A673 (cell line): ENCODE results near the gene PFN3. TPM values are rescaled to one million over a fixed set of nuclear protein-coding genes. Genes with fewer than 3 reads are reported as not detected.

Experiments
- BruUV-seq: library from RNA; stranded (reverse); fragments of 400-500 nt; replicated peaks from 2 replicates; lab custom pipeline; 2021; lab: Mats Ljungman, UMichigan
- CTCF ChIA-PET: fragments of 300-600 bp; sonication (Branson Sonifier 250); formaldehyde crosslinking; loops from one replicate; lab custom pipeline; 2022; ENCODE audit warnings: antibody characterized with exemption; lab: Charles Lee
- POLR2A ChIA-PET: fragments of 300-600 bp; sonication (Branson Sonifier 250); formaldehyde crosslinking; loops from one replicate; lab custom pipeline; 2022; ENCODE audit warnings: antibody characterized with exemption; ENCODE audit not compliant: low non-redundant PET; lab: Charles Lee
- DNase-seq: peaks from one replicate; pipeline ENCODE4 v3.0.0-alpha.2; 2015; ENCODE audit warnings: low spot score
- H3K27ac ChIP-seq: fragments of 200-600 bp; sonication (generic); 2 replicates; pipeline ENCODE4 v1.5.1; 2016; ENCODE audit warnings: mixed run types, low read depth, mild to moderate bottlenecking, mixed read lengths, antibody characterized with exemption, low read length; ENCODE audit not compliant: poor library complexity, severe bottlenecking
- H3K27me3 ChIP-seq: fragments of 200-600 bp; sonication (generic); replicated peaks from 2 replicates; pipeline ENCODE4 v1.6.1; 2017; ENCODE audit warnings: mixed run types, low read depth, mild to moderate bottlenecking, mixed read lengths, antibody characterized with exemption, low read length; ENCODE audit not compliant: insufficient read depth, poor library complexity
- H3K36me3 ChIP-seq: fragments of 200-600 bp; sonication (generic); 2 replicates; pipeline ENCODE4 v1.6.1; 2016; ENCODE audit warnings: mixed run types, mild to moderate bottlenecking, mixed read lengths, antibody characterized with exemption, low read length; ENCODE audit not compliant: insufficient read depth, poor library complexity, severe bottlenecking
- H3K4me1 ChIP-seq: fragments of 200-600 bp; sonication (generic); 2 replicates; pipeline ENCODE4 v1.6.1; 2017; ENCODE audit warnings: mixed run types, mild to moderate bottlenecking, mixed read lengths, antibody characterized with exemption, low read length; ENCODE audit not compliant: insufficient read depth, poor library complexity, severe bottlenecking
- H3K4me3 ChIP-seq: fragments of 200-600 bp; sonication (generic); 2 replicates; pipeline ENCODE4 v1.5.1; 2016; ENCODE audit warnings: low read depth, mixed run types, mild to moderate bottlenecking, mixed read lengths, low read length; ENCODE audit not compliant: poor library complexity, severe bottlenecking
- H3K9me3 ChIP-seq: fragments of 200-600 bp; sonication (generic); 2 replicates; pipeline ENCODE4 v1.6.1; 2016; ENCODE audit warnings: mixed run types, low read depth, mild to moderate bottlenecking, mixed read lengths, antibody characterized with exemption, low read length; ENCODE audit not compliant: poor library complexity, severe bottlenecking
- EZH2 ChIP-seq: fragments of 200-600 bp; sonication (generic); IDR thresholded peaks from 2 replicates; pipeline ENCODE4 v1.6.1; 2017; ENCODE audit warnings: borderline replicate concordance, low read depth, mild to moderate bottlenecking, mixed read lengths, antibody characterized with exemption, low read length; ENCODE audit not compliant: poor library complexity, severe bottlenecking
- intact Hi-C: fragments of 100-400 bp; cut with micrococcal nuclease; formaldehyde crosslinking; loops from one replicate; pipeline ENCODE4 v1.10.0; 2022; ENCODE audit not compliant: unreplicated experiment
- total RNA-seq: library from RNA; stranded (reverse); gene quantifications from 2 replicates; pipeline ENCODE4 v1.2.3, GENCODE V29; 2021
- TF ChIP-seq, protein P1 (sequence below): fragments of 300-800, 200-600 bp; sonication (generic); conservative IDR thresholded peaks from 2 replicates; pipeline ENCODE4 v1.5.1; 2017; ENCODE audit warnings: low read depth, mild to moderate bottlenecking, antibody characterized with exemption, low read length, moderate library complexity, mixed read lengths

The PFN3 gene
- total RNA-seq, 1 experiment from 2014 or later: not detected

DNA sequence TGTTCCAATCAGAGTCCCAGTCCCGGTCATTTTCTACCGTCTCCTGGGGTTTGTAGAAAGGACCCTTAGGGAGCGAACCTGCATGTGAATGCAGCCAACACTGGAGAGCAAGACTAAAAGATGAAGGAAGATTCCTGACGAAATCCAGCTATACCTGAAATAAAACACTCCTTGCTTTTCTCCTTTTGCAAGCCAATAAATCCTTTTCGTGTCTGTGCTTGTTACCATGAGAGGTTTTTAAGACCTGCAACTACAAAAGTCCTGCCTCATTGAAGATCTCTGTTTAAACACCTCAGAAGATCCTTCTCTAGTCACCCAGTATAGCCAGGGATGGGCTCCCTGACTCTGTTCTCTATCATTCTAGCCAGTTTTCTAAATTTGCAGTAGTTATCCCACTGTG, 26.2 kb downstream of the PFN3 start:
- BruUV-seq: no TSS peak
- CTCF ChIA-PET: no interaction called here
- Histone ChIP-seq H3K4me1 (no peaks in the 10 kb centered on the region), H3K9me3 (no peaks in the 10 kb centered on the region), H3K36me3 (no peaks in the 10 kb centered on the region), H3K4me3 (no peak overlapping the region), H3K27ac (no peak overlapping the region), H3K27me3 (no peaks in the 10 kb centered on the region)
- POLR2A ChIA-PET: no interaction called here
- TF ChIP-seq, protein P1, sequence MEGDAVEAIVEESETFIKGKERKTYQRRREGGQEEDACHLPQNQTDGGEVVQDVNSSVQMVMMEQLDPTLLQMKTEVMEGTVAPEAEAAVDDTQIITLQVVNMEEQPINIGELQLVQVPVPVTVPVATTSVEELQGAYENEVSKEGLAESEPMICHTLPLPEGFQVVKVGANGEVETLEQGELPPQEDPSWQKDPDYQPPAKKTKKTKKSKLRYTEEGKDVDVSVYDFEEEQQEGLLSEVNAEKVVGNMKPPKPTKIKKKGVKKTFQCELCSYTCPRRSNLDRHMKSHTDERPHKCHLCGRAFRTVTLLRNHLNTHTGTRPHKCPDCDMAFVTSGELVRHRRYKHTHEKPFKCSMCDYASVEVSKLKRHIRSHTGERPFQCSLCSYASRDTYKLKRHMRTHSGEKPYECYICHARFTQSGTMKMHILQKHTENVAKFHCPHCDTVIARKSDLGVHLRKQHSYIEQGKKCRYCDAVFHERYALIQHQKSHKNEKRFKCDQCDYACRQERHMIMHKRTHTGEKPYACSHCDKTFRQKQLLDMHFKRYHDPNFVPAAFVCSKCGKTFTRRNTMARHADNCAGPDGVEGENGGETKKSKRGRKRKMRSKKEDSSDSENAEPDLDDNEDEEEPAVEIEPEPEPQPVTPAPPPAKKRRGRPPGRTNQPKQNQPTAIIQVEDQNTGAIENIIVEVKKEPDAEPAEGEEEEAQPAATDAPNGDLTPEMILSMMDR: no peak
- TF ChIP-seq EZH2: no peak
- DNase-seq: no peak
- intact Hi-C loops: no loop called here

DNA sequence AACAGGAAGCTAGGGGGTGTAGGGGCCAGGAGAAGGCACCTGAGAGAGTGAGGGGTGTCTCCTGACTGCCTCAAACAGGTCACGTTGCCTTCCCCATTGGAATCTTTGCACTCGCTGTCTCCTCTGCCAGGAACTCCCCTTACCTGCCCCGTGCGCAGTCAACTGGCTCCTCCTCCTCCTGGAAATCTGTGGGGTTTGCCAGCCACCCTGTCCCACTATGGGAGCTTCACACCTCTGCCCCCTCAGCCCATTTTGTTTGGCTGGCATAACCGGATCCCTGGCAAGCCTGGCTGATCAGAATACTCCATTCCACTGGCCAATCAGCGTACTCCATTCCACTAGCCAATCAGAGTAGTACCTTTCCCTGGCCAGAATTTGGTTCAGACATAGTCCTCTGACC, 26.7 kb downstream of the PFN3 start:
- Histone ChIP-seq H3K27me3 (no peaks in the 10 kb centered on the region), H3K36me3 (no peaks in the 10 kb centered on the region), H3K4me3 (no peak overlapping the region), H3K4me1 (no peaks in the 10 kb centered on the region), H3K27ac (no peak overlapping the region), H3K9me3 (no peaks in the 10 kb centered on the region)
- no peak for DNase-seq
- CTCF ChIA-PET: no interaction called here
- BruUV-seq: no TSS peak
- intact Hi-C loops: no loop called here
- POLR2A ChIA-PET: no interaction called here
- TF ChIP-seq EZH2: no peak
- TF ChIP-seq, protein P1: no peak

DNA sequence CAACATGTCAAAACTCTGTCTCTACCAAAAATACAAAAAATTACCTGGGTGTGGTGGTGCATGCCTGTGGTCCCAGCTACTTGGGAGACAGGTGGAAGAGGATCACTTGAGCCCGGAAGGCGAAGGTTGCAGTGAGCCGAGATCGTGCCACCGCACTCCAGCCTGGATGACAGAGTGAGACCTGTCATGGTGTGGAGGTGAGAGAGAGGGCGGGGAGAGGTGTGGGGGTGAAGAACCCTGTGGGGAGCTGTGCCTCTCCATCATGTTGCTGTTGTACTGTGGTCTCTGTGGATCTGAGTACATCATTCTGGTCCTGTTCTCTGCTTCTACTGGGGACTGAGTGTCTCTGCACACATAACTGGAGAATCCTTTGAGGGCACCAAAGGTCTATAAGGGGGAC, 27.6 kb downstream of the PFN3 start:
- TF ChIP-seq EZH2: no peak
- TF ChIP-seq, protein P1: no peak
- no TSS peak for BruUV-seq
- Histone ChIP-seq H3K36me3 (no peaks in the 10 kb centered on the region), H3K9me3 (no peaks in the 10 kb centered on the region), H3K27ac (no peak overlapping the region), H3K27me3 (no peaks in the 10 kb centered on the region), H3K4me1 (no peaks in the 10 kb centered on the region), H3K4me3 (no peak overlapping the region)
- intact Hi-C loops: no loop called here
- no peak for DNase-seq
- ChIA-PET POLR2A (interaction anchor here (0.8 kb wide), 1 partner anchor 174 kb away, joined by 3 read pairs; no protein-coding TSS in a partner anchor), CTCF (no interaction called here)
